GM12891 (cell line): Measurements from ENCODE around the gene DNAJC7.
"Not testable (repeated sequence)": the region's sequence is repeated elsewhere in the genome, so short reads cannot be mapped to it uniquely, and the experiment has no call there.

Experiments
- POLR2A ChIP-seq: IDR thresholded peaks from 2 replicates; pipeline ENCODE4 v1.6.1; 2011; ENCODE audit warnings: low read depth, low read length, control low read depth
- POLR2AphosphoS5 ChIP-seq: IDR thresholded peaks from 2 replicates; pipeline ENCODE4 v1.6.1; 2011; ENCODE audit warnings: low read depth, low read length, control low read depth

GRCh38 chr17:41931715-41932114, 85.5 kb downstream of the DNAJC7 start:
- TF ChIP-seq POLR2AphosphoS5, POLR2A: not testable (repeated sequence)
